ENCODE data around the gene RASGRP3. TPM values are rescaled to one million over a fixed set of nuclear protein-coding genes. Genes with fewer than 3 reads are reported as not detected.

The RASGRP3 gene
- total RNA-seq, 4 donors from 2014 or later, result 3.7 to 10.6 (median 6.7) TPM

DNA sequence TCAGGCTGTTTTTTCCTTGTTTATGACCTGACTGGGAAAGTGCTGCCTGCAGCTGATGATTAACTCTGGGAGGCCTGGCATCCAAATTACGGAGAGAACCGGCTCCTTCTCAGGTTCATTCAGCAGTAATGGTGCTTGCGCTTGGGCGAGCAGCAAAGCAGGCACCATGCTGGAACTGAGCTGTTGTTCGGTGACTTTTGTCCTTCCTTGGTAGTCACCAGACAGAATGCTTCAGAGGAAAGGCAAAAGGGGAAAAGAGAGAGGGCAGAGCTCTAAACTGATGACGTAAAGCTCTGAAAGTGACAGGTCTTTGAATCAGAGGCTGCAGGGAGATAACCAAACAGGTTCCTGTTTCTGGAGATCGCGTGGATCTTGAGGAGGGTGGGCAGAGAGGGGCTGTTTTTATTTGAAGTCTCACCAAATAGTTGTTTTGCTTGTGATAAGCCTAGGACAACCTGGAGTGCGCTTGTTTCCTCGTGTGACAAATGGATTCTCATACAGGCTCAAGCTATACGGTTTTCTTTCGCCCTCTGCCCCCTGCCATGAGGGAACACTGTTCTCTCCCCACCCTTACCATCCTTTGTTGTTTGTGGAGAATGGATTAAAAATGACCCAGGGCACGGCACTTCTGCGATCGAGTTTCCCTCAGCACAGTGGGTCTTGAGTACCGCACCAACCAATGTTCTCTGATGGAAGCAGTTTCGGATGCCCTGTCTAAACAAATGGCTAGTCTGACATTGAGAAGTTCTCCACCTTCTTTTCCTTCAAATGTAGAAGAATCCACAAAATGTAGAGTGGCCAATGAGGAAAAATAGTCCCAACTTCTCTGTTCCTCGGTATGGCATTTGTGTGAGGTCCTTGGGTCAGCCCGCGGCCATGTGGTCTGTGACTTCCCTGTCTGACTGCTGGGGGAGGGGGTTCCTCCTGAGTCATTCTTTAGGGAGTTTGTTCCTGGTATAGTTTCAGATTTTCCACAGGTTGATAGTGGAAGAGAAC is 1.3 kb downstream of the RASGRP3 start:
- H3K36me3 ChIP-seq, result no peaks in the 10 kb centered on the region
- peaks cover 27 to 33% (median 28%) of the 10 kb centered on the region in 4 donors for H3K4me1 ChIP-seq
- intact Hi-C loops (cut with DNase I), result loop anchor here (5.0 kb wide), 1 partner anchor 105 kb away; no protein-coding TSS in a partner anchor
- H3K9me3 ChIP-seq, result no peaks in the 10 kb centered on the region
- peak overlapping the region; percentile 85 to 91 (median 88) for H3K27ac ChIP-seq (replicated peaks in 1 of 4)
- no peaks in the 10 kb centered on the region for H3K27me3 ChIP-seq
- DNase-seq (ENCODE audit: extremely low spot score), result no peak
- TF ChIP-seq POLR2AphosphoS5 (IDR thresholded peaks at IDR 0.05), result peak in 1 of 2 donors; percentile 15
- no peak for TF ChIP-seq CTCF (IDR thresholded peaks at IDR 0.05)
- peak overlapping the region; percentile 62 to 75 (median 68) for H3K4me3 ChIP-seq
- WGBS, result 74% methylated on average over 20 of the region's 20 CpGs

GRCh38 chr2:33478968-33479731 is 2.7 kb downstream of the RASGRP3 start:
- Histone ChIP-seq H3K36me3 (no peaks in the 10 kb centered on the region), H3K4me1 (peaks cover 35 to 46% (median 40%) of the 10 kb centered on the region in 4 donors), H3K4me3 (peak overlapping the region in 1 of 4 donors; percentile 2), H3K9me3 (no peaks in the 10 kb centered on the region), H3K27me3 (no peaks in the 10 kb centered on the region), H3K27ac (replicated peaks in 1 of 4) (no peak overlapping the region)
- no peak for TF ChIP-seq CTCF (IDR thresholded peaks at IDR 0.05)
- no peak for TF ChIP-seq POLR2A (IDR thresholded peaks at IDR 0.05; ENCODE audit: low read depth)
- no peak for TF ChIP-seq POLR2AphosphoS5 (IDR thresholded peaks at IDR 0.05)
- TF ChIP-seq EP300 (IDR thresholded peaks at IDR 0.05), result no peak
- 86% methylated on average over 8 of the region's 9 CpGs for WGBS
- intact Hi-C loops (cut with DNase I), result loop anchor here (5.0 kb wide), 1 partner anchor 103 kb away; no protein-coding TSS in a partner anchor
- no peak for DNase-seq (ENCODE audit: extremely low spot score)

DNA sequence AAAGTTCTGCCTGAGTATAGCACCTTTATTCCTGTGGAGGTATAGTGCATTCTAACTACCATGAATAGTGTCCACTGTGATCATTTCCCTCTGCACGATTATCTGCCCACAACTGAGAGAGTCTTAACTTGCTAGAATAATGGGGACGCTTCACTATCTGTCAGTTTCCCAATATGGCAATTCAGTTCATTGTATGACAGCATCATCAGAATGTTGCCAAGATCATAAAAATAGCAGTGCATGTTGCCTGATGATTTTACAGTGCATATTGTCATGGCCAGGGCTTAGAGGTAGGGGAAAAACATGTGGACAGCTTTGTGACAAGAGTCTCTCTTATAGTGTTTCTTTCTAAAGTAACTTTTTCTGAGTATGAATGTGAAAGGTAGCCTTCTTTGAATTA is 6.1 kb downstream of the RASGRP3 start:
- WGBS, result 71% methylated on average over 2 of the region's 2 CpGs
- Histone ChIP-seq H3K27ac (replicated peaks in 1 of 4) (no peak overlapping the region), H3K4me1 (peaks cover 28 to 45% (median 40%) of the 10 kb centered on the region in 4 donors)

More for the DNA sequence above, 6.1 kb downstream of the RASGRP3 start:
- no peak for TF ChIP-seq EP300 (IDR thresholded peaks at IDR 0.05)
- TF ChIP-seq POLR2AphosphoS5 (IDR thresholded peaks at IDR 0.05), result no peak
- no peak for TF ChIP-seq CTCF (IDR thresholded peaks at IDR 0.05)
- TF ChIP-seq POLR2A (IDR thresholded peaks at IDR 0.05; ENCODE audit: low read depth), result no peak
- Histone ChIP-seq H3K9me3 (peaks cover 0 to 8% (median 0%) of the 10 kb centered on the region in 4 donors), H3K4me3 (no peak overlapping the region), H3K36me3 (no peaks in the 10 kb centered on the region), H3K27me3 (no peaks in the 10 kb centered on the region)
- no peak for DNase-seq (ENCODE audit: extremely low spot score)
- intact Hi-C loops (cut with DNase I), result no loop called here
